ENCODE data around the gene EML1. TPM values are rescaled to one million over a fixed set of nuclear protein-coding genes. Genes with fewer than 3 reads are reported as not detected.

The EML1 gene
- polyA plus RNA-seq, 3 donors: 5.2 to 19.6 (median 14.1) TPM

DNA sequence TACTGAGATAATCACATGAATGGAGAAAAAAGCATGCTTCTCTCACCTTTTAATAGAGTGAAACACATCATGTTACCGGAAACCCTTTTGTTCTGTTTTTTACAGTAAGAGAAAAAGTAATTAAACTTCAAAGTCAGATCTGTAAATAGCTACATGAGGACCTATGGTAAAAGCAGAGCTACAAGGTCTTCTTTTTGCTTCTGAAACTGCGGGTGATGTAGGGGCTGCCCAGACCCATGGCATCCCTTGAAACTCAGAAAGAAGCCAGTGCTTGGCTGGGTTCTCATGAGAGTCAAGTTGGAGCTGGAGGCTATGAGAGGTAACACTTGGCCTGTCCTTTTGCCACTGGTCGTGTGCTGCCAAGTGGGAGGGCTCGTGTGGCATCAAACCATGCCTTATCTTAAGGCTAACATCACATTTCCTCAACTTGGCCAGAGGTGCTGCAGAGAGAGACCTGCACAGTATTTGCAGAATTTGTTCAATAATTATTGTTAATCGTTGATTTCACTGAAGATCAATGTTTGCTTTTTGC lies 47.6 kb downstream of the EML1 start:
- no peak overlapping the region for H3K27ac ChIP-seq (ENCODE audit: low read depth, low read length)

DNA sequence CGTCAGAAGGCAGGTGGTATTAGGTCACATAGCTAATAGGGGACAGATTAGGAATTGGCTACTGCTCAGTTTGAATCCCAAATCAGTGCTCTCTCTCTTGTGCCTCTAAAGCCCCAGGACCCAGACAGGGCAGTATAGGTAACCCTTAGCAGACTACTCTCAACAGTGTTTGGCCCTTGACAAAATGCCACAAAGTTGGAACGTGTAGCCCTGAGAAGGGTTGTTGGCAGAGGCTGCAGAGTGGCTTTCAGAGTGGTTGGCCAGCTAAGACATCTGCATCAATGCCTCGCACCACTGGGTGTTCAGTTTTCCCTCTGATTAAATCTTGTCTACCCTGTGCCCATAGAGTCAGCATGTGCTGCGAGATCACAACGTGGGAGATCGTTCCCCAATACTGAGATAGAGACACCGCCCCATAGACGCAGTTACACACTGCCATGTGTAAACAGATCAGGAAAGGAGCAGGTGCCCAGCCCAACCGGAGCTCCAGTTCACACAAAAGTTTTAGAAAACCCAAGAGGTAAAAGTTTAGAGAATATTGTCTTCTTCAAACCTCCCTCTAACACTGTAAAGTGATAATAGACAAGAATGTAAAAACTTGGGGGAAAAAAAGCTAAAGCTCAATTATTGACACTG lies 48.3 kb downstream of the EML1 start:
- no peak overlapping the region for H3K27ac ChIP-seq (ENCODE audit: low read depth, low read length)
- WGBS, 3 donors: 42 to 78% (median 65%) methylated on average over 9 of the region's 9 CpGs

More for the DNA sequence above, 47.6 kb downstream of the EML1 start:
- WGBS, 3 donors: 54 to 86% (median 69%) methylated on average over 5 of the region's 5 CpGs

DNA sequence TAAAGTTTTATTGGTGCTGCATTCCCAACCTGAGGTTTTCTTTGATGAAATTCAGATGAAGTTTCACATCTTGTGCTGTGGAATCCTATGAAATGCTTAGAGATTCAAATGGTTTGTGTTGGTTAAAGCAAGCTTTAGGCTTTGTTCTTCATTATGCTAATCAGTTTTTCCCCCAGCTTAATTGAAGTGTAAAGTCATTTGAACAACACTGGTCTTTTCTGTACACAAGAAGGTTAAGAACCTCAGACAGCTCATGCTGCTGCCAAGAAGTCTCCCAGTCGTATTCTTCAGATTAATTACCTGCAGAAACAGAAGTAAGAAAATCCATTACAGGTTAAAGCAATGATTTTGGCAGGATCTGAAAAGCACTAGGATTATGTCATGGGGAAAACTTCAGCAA lies 48.9 kb downstream of the EML1 start:
- no peak overlapping the region for H3K27ac ChIP-seq (ENCODE audit: low read depth, low read length)
- WGBS, 3 donors: 47 to 57% (median 47%) methylated on average over 1 of the region's 1 CpG

DNA sequence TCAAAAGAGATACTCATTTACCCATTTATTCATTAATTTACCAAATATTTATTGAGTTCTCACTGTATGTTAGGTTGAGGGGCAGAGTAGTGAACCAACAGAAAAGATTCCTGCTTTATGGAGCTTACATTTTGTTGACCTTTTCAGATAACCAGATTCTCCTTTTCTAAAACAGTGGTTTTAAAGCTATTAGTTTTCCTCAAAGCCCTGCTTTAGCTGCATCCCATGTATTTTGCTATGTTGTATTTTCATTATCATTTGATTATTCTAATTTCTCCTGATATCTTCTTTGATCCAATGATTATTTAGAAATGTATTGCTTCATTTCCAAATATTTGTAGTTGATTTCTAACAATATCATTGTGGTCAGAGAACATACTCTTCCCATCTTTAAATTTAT lies 53.6 kb downstream of the EML1 start:
- no peak overlapping the region for H3K27ac ChIP-seq (ENCODE audit: low read depth, low read length)

DNA sequence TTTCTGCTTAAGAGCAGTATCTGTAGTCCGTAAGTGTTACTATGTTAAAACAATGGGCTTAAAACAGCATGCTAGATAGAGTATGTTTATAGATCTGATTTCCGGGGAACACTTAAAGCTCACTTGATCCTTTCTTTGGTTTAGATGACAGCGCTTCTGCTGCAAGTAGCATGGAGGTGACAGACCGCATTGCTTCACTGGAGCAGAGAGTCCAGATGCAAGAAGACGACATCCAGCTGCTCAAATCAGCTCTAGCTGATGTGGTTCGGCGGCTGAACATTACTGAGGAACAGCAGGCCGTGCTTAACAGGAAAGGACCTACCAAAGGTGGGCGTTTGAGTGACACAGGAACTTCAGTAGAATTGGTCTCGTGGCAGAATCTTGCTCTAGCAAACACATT lies 57.5 kb downstream of the EML1 start:
- WGBS, 3 donors: 88 to 94% (median 89%) methylated on average over 10 of the region's 10 CpGs
- H3K27ac ChIP-seq (ENCODE audit: low read depth, low read length): no peak overlapping the region

DNA sequence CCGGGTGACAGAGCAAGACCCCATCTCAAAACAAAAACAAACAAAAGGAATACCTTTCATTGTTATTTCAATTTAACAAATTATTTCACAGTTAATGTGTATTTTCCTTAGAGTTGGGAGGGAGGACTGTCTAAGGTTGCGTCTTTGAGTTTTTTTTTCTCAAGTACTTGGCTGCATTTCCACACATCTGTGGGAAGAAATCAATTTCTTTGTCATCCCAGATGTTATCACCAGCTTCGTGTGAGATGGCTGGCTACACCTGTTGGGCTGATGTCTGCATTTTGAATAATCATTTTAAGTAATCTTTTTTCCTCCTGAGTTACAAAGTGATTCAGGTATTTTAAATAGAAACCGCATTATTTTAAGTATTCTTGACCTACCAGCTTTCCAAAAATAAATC lies 59.4 kb downstream of the EML1 start:
- WGBS, 3 donors: 52 to 62% (median 56%) methylated on average over 4 of the region's 4 CpGs
- H3K27ac ChIP-seq (ENCODE audit: low read depth, low read length): no peak overlapping the region

DNA sequence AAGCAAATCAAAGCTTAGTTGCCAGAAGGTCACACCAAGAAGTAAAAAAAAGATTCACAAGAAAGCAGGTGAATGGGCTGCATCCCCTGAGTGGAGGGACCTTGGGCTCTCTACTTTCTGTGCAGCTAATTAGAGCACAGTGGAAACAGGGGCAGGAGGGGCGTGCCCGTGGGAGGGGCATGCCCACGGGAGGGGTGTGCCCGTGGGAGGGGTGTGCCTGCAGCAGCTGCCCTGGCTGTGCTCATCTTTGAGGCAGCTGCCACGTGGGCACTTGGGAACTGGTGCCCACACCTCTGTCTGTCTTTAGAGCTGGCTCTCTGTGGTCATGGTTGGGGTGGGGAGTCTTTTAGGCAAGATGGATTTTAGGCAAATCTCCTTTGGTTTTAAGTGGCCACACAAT lies 60.0 kb downstream of the EML1 start:
- 25 to 44% (median 42%) methylated on average over 5 of the region's 5 CpGs for WGBS, 3 donors

DNA sequence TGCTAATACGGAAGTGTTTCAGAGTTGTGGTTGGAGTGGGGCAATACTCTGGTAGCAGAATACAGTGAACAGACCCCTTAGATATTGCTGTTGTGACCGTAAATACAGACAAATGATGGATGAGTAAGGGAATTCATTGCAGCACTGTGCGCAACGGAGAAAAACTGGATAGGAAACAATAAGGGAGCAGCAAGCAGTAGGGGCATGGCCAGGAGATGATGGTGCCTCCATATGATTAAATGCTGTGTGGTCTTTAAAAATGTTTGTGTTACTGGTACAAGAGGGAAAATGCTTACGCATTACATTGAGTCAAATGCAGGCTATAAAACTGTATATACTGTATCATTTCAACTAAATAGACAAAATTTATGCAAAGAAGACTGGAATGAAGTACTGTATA lies 61.6 kb downstream of the EML1 start:
- H3K27ac ChIP-seq (ENCODE audit: low read depth, low read length): no peak overlapping the region
- 61 to 90% (median 81%) methylated on average over 5 of the region's 5 CpGs for WGBS, 3 donors

More for the DNA sequence above, 60.0 kb downstream of the EML1 start:
- H3K27ac ChIP-seq (ENCODE audit: low read depth, low read length): no peak overlapping the region

DNA sequence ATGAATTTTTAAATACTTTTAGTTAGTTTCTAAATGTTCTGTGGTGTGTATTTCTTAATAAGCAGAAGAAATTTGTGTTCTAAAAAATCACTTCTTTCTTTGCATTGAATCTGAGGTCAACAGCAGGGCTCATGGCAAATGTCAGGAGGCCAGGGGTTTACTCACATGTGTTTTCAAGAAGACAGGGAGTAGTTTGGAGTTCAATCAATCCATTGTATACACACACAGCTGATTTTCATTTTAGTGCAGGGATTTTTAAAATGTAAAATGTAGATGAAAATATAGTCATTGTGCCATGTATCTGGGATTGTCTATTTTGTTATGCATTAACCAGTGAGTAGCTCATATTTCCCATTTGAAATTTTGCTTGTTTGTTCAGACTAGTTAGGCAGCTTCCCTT lies 62.1 kb downstream of the EML1 start:
- no peak overlapping the region for H3K27ac ChIP-seq (ENCODE audit: low read depth, low read length)

DNA sequence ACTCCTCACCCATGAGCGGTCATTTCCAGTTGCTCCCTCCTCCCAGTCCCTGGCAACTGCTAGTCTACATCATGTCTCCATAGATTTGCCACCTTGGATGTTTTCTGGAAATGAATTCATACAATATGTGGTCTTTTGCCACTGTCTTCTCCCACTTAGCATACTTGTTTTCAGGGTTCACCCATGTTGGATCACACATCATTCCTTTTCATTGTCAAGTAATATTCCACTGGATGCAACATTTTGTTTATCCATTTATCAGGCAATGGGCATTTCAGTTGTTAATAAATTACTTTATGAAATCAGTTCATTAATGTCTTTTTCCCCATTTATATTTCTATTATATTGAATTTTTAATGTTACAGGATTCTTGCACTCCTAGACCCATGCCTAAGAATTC lies 64.3 kb downstream of the EML1 start:
- WGBS, 3 donors: 97 to 98% (median 97%) methylated on average over 1 of the region's 1 CpG
- H3K27ac ChIP-seq (ENCODE audit: low read depth, low read length): no peak overlapping the region

DNA sequence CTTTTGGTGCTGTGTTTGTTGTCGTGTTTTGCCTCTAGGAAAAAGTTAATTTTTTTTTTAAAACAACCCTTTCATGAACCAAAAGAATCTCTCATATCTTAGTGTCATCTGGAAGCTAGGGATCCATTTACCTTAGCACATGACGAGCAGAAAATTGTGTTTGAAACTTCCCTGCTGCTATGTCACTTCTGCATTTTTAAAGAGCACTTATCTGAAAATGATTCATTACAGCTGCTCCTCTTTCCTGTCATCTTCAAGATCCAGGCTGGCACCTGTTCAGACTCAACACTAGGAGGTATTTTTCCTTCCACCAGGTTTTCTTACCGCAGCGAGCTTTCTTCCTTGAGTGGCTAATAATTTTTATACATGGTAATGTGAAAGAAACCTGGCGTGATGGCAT lies 67.0 kb downstream of the EML1 start:
- H3K27ac ChIP-seq (ENCODE audit: low read depth, low read length): no peak overlapping the region
- 74 to 91% (median 77%) methylated on average over 5 of the region's 5 CpGs for WGBS, 3 donors

DNA sequence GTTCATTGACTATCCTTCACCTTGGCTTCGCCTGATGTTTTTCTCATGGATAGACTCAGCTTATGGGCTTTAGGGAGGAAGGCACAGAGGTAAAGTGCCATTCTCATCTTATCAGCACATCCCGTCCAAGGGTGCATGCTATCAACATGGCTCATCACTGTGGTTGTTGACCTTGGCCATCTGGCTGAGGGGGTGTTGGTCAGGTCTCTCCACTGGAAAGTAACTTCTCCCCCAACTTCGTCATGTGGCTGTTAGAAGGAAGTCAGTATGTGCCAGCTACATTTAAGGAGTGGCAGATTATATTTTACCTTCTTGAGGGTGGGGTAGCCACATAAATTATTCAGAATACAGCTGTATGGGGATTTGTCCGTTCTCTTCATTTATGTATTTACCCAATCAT lies 68.9 kb downstream of the EML1 start:
- WGBS, 3 donors: 82 to 87% (median 82%) methylated on average over 4 of the region's 4 CpGs
- no peak overlapping the region for H3K27ac ChIP-seq (ENCODE audit: low read depth, low read length)

DNA sequence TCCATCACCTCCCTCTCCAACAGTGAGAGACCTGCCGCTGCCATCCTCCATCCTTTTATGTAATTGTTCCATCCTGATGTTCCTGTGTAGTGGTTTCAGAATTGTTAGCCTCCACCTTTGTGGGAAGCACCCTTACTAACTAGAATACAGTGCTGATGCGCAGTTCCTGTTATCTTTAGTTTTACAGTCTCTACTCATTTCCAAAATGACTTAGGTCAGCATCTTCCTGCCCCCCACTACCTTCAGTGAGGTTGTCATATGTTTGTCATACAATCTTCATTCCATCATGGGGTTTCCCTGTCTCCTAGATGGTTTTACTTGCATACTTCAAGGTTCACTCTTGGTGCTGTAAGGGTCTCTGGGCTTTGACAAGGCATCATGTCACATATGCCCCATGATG lies 69.8 kb downstream of the EML1 start:
- H3K27ac ChIP-seq (ENCODE audit: low read depth, low read length): no peak overlapping the region
- WGBS, 3 donors: 86 to 96% (median 96%) methylated on average over 2 of the region's 2 CpGs

DNA sequence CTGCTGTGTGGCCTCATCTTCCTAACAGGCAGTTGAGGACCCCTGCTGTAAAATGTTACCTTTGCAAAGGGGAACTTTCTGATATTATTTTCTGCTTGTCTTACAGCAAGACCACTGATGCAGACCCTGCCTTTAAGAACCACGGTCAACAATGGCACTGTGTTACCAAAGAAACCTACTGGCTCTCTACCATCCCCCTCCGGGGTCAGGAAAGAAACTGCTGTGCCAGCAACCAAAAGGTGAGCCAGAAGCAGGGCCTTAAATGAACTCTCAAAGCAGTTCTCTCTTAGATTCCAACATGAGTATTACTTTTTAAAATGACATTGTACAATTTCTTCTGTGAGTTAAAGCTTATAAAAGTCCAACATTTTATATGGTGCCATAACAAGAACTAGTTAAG lies 72.2 kb downstream of the EML1 start:
- 72 to 93% (median 81%) methylated on average over 2 of the region's 2 CpGs for whole genome bisulfite sequencing, 3 donors
- H3K27ac ChIP-seq (ENCODE audit: low read depth, low read length): no peak overlapping the region

DNA sequence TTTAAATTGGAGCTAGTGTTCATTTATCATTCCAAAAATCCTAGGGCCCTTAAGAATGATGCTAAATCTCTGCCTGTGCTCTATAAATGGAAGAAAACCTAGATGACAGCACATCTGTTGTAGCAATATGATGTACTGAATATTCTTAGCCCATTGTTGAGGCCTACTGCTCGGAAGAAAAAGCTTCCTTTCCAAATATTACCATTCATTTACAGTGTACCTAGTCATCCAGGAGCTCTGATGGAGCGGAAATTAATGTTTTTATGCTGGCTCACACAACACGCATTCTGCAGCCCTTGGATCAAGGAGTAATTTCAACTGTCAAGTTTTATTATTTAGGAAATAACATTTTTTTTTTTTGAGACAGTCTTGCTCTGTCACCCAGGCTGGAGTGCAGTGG lies 77.4 kb downstream of the EML1 start:
- 80 to 92% (median 80%) methylated on average over 3 of the region's 3 CpGs for WGBS, 3 donors
- no peak overlapping the region for H3K27ac ChIP-seq (ENCODE audit: low read depth, low read length)

DNA sequence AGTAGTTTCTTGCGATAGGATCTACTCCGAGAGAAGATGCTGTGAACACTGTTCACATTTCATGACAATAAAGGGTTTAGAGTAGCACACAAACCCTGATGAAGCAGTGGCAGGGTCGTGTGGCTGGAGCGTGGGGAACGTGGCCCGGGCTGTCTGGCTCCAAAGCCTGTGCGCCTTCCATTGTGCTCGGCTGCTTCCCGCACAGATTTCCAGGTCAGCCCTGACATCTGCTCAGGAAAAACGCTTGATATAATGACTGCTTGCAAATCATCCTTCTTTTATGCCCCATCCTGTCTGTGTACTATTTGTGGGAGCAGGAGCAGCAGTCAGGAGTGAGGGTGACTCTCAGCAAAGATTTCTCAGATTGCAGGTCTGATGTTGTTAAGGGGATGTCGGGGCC lies 78.6 kb downstream of the EML1 start:
- WGBS, 3 donors: 82 to 89% (median 83%) methylated on average over 11 of the region's 11 CpGs

DNA sequence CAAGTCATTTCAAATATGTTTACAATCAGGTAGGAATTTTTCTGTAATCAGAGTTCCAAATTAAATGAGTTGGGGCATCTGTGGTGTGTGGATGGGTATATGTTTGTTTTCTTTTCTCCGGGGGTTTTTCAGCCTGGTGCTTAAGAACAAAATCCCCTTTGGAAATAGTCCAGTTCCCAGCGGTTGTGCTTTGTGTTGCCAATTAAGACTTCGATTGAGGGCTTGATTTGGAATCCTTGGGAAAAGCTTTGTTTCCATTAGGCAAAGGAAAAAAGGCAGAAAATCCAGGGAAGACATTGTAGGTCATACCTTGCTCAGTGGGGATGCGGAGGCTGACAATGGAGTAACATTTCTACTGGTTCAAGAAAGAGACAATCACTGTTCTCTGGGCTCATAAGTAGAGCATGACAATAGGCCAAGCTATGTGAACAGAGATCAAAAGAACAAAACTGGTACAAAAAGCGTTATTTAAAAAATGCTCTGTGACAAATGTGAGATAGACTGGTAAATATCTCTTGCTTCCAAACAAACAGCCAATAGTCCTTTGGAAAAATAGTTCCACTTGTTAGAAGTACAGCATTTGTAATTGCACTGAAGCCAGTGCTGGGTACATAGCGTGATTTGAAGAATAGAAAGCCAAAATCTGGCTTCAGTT lies 79.7 kb downstream of the EML1 start:
- H3K27ac ChIP-seq (ENCODE audit: low read depth, low read length): no peak overlapping the region
- WGBS, 3 donors: 76 to 81% (median 78%) methylated on average over 6 of the region's 6 CpGs

More for the DNA sequence above, 78.6 kb downstream of the EML1 start:
- no peak overlapping the region for H3K27ac ChIP-seq (ENCODE audit: low read depth, low read length)

DNA sequence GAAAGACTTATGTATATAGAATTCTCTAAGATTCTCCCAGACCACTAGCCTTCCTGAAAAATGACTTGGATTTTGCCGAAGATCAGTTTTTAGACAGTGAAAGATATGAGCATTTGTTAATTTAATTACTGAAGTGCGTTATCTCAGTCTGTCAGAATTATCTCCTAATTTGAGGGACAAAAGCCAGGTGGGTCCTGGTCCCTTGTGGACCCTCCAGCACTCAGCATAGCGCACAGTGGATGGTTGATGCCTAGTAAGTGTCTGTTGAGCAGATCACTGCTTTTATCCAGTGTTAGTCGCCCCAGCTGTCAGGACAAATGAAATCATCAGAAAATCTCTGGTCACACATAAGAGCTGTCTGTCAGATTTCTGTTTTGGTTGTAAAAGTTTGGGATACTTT lies 80.4 kb downstream of the EML1 start:
- WGBS, 3 donors: 90 to 93% (median 92%) methylated on average over 4 of the region's 4 CpGs
- no peak overlapping the region for H3K27ac ChIP-seq (ENCODE audit: low read depth, low read length)

DNA sequence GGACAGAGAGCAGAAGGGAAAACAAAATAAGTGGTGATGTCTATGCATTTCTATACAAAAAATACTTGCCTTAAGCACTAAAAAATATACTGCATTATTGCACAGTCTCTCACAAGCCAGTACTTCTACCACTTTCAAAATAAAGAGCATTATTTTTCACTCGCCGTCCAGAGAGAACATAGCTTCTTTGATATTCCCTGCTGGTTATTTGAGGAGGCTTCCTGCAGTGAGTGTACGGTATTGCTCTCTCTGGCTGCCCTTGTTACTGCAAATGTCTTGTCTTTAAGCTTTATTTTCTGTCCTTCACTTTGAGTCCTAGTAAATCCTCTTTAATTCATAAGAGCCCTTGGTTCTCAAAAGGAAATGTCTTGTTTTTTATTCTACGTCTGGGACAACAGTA lies 81.1 kb downstream of the EML1 start:
- H3K27ac ChIP-seq (ENCODE audit: low read depth, low read length): no peak overlapping the region
- WGBS, 3 donors: 77 to 87% (median 80%) methylated on average over 4 of the region's 4 CpGs

DNA sequence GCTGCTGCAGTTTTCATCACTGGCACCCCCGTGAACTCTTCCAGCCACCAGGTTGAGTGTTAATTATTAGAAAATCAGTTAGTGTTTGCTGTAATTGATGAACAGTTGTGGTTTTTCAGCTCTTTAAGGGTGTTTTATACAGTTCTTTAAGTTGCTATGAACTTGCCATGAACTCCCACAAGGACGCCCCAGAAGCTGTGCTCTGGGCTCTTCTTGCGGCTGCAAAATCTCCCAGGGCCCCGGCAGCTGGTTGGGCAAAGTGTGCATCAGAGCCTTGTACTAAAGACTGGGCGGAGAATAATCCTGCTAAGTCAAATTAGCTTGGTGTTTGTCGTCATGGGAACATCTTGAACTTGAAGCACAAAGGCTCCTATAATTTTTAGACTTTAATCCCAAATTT lies 82.2 kb downstream of the EML1 start:
- no peak overlapping the region for H3K27ac ChIP-seq (ENCODE audit: low read depth, low read length)
- 75 to 85% (median 77%) methylated on average over 6 of the region's 6 CpGs for WGBS, 3 donors

Data from adipose tissue (tissue), 3 donors.